T-helper 1 cell treated with Interleukin-12 subunit alpha and Interleukin-12 subunit beta and Interleukin-4 antibody, amounts not matched to agents 30 ng/mL and 1 ng/mL, for 36 hours (primary cell): ENCODE data around the gene MVK. TPM values are rescaled to one million over a fixed set of nuclear protein-coding genes. Genes with fewer than 3 reads are reported as not detected.

Experiments
- intact Hi-C: fragments of 100-400 bp; cut with micrococcal nuclease; formaldehyde crosslinking; loops from one replicate; pipeline ENCODE4 v1.15.1; 2024
- total RNA-seq: library from RNA; stranded (reverse); gene quantifications from 2 replicates; pipeline ENCODE4 v1.2.3, GENCODE V29; 2022

Gene MVK
- total RNA-seq, 1 donor from 2014 or later: 14.1 TPM

GRCh38 chr12:109563291-109564284, 10.0 kb upstream of the MVK start:
- intact Hi-C loops: no loop called here

DNA sequence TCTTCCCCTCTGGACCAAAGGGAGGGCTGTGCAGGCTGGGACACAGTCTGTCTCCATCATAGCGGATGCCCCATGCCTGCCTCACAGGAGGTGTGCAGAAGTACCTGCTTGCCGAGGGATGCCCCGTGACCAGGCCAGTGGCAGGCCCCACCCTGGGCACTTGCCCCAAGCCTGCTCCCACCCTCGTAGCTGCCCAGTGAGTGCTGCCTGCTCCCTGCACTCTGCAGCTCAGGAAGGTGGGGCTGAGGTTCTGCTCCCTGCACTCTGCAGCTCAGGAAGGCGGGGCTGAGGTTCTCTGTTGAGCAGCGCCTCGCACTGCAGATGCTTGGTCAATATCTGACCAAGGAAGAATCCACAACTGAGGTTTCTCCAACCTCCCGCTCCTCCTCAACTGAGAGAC, 7.2 kb upstream of the MVK start:
- intact Hi-C loops: no loop called here

DNA sequence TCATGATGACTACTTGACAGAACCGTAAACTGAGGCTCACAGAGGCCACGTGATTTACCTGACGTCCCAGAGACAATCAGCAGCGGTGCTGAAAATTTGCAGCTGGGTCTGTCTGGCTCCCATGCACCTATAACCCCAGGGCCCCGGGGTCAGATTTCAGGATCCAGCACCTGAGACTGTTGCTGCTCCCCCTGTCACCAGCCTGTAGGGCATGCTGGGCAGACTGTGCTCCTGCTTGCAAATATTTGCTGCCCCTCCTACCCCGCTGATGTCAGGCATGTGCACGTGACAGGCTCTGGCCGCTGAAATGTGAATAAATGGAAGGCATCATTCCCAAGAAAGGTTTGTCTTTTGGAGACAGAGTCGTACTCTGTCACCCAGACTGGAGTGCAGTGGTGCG, 6.3 kb upstream of the MVK start:
- intact Hi-C loops: no loop called here

GRCh38 chr12:109567967-109568366, 5.6 kb upstream of the MVK start:
- intact Hi-C loops: no loop called here

- intact Hi-C loops: no loop called here
Observed at GRCh38 chr12:109568486-109568885, 5.1 kb upstream of the MVK start.

- intact Hi-C loops: loop anchor here (2.0 to 10.0 kb wide), 7 partner anchors 23 to 1863 kb away; partner anchors contain the start of genes C12orf76, ISCU, SART3 and USP30
Observed at GRCh38 chr12:109571773-109572505, 1.7 kb upstream of the MVK start.

DNA sequence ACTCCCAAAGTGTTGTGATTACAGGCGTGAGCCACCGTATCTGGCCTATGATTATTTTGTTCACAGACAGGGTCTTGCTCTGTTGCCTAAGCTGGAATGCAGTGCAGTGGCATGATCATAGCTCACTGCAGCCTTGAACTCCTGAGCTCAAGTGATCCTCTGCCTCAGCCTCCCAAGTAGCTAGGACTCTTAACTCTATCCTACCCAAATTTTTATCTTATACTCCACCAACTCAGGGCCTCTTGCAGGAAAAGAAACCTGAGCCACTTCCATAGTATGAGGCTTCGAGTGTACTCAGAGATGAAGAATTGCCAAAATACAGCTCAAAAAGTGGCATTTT, 1.1 kb upstream of the MVK start:
- intact Hi-C loops: loop anchor here (2.0 to 10.0 kb wide), 7 partner anchors 22 to 1862 kb away; partner anchors contain the start of genes C12orf76, ISCU, SART3 and USP30

DNA sequence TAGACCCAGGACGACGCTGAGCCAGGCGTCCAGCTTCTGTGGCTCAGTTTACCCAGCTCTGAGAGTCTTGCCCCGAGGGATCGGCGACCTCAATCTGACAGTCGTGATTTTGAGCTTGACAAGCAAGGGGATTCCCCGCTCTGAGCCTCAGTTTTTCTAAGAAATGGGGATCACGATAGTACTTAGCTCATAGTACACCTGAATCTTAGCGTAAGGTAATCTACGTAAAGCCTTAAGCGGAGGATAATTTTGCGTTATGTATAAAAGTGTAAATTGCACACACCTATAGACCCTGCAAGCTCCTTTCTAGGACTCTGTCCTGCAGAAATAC, 285 bp downstream of the MVK start:
- intact Hi-C loops: loop anchor here (1.0 to 10.0 kb wide), 15 partner anchors 21 to 1861 kb away; partner anchors contain the start of genes C12orf76, FAM222A, FICD and GLTP

GRCh38 chr12:109575683-109576082, 2.1 kb downstream of the MVK start:
- intact Hi-C loops: loop anchor here (10.0 kb wide), 2 partner anchors 469 to 1859 kb away; partner anchors contain the start of gene C12orf76

GRCh38 chr12:109577311-109577710, 3.7 kb downstream of the MVK start:
- intact Hi-C loops: loop anchor here (10.0 kb wide), 2 partner anchors 467 to 1857 kb away; partner anchors contain the start of gene C12orf76

DNA sequence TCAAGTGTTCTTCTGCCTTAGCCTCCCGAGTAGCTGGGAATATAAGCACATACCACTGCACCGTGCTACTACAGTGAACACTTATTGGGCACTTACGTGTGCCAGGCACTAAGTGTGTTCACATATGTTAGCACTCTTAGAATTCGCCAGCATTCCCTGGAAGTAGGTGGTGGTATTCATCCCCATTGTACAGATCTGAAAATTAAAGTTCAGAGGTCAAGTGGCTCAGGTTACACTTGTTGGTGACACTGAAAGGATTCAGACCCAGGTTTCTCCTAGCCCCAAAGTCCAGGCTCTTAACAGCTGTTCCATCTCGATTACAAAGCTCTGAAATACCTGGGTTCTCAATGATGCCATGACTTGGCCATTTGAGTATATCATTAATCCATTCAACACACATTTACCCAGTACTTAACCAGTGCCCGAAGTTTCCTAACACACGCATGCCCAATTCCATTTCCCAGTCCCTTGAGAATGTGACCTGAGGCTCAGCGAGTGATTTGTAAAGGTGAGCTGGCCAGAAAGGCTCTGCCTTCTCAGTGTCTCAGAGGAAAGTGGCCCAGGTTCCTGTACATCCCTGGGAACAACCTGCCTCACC, 4.8 kb downstream of the MVK start:
- intact Hi-C loops: loop anchor here (10.0 kb wide), 2 partner anchors 466 to 1856 kb away; partner anchors contain the start of gene C12orf76

DNA sequence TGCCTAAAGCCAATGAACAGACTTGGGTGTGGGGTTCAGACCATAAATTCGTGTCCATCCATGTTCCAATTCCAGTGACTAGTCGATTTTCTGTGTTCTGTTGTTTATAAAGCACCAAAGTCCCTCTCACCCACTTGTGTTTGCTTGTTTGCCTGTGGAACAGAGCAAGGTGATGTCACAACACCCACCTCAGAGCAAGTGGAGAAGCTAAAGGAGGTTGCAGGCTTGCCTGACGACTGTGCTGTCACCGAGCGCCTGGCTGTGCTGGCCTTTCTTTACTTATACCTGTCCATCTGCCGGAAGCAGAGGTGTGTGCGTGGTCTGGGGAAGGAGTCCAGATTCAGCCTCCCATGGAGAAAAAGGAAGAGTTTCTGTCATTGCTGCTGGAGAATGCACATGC, 6.0 kb downstream of the MVK start:
- intact Hi-C loops: loop anchor here (10.0 kb wide), 2 partner anchors 465 to 1855 kb away; partner anchors contain the start of gene C12orf76

GRCh38 chr12:109580272-109580671, 6.7 kb downstream of the MVK start:
- intact Hi-C loops: no loop called here

- intact Hi-C loops: no loop called here
Observed at GRCh38 chr12:109580684-109581333, 7.2 kb downstream of the MVK start.

DNA sequence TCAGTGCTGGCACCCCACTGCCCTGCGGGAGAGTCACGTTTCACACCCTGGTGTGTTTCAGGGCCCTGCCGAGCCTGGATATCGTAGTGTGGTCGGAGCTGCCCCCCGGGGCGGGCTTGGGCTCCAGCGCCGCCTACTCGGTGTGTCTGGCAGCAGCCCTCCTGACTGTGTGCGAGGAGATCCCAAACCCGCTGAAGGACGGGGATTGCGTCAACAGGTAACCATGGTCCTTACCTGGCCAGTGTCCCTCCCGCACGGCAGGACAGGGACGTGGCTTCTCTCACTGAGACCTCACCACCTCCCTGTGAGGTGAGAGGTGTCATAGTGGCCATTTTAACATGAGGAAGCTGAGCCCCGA, 7.7 kb downstream of the MVK start:
- intact Hi-C loops: no loop called here

DNA sequence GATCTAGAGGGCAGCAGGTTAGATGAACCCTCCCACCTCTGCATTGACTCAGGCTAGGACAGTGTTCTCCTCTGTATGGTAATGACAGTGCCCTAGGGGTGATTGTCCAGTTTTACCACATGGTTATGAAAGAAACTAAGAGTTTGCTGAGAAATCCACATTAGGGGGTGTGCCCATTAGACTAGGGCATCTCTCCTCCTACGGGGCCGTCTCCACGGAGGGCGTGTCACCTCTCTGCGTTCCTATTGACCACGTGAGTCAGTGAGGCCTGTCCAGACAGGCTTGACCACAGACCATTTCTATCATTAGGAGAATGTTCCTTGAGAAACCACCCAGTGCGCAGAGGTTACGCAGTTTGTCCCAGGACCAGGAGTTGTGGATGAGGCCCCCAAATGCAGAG, 8.3 kb downstream of the MVK start:
- intact Hi-C loops: no loop called here

- intact Hi-C loops: no loop called here
Observed at GRCh38 chr12:109582636-109583035, 9.0 kb downstream of the MVK start.

DNA sequence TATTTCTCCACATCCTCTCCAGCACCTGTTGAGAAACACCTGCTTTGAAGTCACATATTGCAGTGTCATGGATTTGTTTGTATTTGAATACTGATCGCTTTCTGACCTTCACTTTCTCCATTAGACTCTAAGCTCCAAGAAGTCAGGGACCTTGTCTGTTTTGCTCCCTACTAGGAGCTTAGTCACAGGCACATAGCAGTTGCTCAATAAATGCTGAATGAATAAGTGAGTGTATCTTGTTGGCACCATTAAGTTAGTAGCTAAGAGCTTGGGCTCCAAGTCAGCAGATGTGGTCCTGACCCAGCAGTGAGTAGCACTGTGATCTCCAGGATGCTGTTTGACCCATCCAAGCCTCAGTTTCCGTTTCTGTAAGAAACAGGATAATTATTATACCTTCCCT, 10.1 kb downstream of the MVK start:
- intact Hi-C loops: no loop called here

GRCh38 chr12:109586385-109587296, 13.0 kb downstream of the MVK start:
- intact Hi-C loops: no loop called here

GRCh38 chr12:109587921-109588320, 14.3 kb downstream of the MVK start:
- intact Hi-C loops: no loop called here
